ENCODE results near the gene ATF6B. TPM values are rescaled to one million over a fixed set of nuclear protein-coding genes. Genes with fewer than 3 reads are reported as not detected.

The ATF6B gene
- total RNA-seq, 2 donors from 2014 or later: 83.3 to 131 TPM

DNA sequence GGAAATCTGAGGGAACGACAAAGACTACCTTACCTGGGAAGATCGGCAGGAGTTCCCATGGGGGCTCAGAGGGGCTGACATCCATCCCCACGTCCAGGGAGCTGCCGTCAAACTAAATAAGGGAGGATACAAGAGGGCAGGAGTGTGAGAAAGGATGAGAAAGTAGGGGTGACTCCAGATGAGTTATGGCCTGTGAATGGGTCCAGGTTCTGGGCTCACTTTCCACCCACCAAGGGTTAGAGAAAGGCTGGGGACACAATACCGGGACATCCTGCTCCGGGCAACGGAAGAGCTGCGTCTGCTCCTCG, 683 bp downstream of the ATF6B start:
- intact Hi-C loops (cut with DNase I): no loop called here
- Histone ChIP-seq H3K27me3 (no peaks in the 10 kb centered on the region), H3K4me3 (peak overlapping the region; percentile 81), H3K9me3 (no peaks in the 10 kb centered on the region), H3K27ac (peak overlapping the region; percentile 74), H3K36me3 (no peaks in the 10 kb centered on the region), H3K4me1 (peaks cover 21% of the 10 kb centered on the region), H3K9ac (ENCODE audit: low read depth in 2 of 2, low read length in 2 of 2) (peak overlapping the region; percentile 78 to 100)
- DNase-seq: no peak
- TF ChIP-seq, protein P1, sequence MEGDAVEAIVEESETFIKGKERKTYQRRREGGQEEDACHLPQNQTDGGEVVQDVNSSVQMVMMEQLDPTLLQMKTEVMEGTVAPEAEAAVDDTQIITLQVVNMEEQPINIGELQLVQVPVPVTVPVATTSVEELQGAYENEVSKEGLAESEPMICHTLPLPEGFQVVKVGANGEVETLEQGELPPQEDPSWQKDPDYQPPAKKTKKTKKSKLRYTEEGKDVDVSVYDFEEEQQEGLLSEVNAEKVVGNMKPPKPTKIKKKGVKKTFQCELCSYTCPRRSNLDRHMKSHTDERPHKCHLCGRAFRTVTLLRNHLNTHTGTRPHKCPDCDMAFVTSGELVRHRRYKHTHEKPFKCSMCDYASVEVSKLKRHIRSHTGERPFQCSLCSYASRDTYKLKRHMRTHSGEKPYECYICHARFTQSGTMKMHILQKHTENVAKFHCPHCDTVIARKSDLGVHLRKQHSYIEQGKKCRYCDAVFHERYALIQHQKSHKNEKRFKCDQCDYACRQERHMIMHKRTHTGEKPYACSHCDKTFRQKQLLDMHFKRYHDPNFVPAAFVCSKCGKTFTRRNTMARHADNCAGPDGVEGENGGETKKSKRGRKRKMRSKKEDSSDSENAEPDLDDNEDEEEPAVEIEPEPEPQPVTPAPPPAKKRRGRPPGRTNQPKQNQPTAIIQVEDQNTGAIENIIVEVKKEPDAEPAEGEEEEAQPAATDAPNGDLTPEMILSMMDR (IDR thresholded peaks at IDR 0.05): no peak

DNA sequence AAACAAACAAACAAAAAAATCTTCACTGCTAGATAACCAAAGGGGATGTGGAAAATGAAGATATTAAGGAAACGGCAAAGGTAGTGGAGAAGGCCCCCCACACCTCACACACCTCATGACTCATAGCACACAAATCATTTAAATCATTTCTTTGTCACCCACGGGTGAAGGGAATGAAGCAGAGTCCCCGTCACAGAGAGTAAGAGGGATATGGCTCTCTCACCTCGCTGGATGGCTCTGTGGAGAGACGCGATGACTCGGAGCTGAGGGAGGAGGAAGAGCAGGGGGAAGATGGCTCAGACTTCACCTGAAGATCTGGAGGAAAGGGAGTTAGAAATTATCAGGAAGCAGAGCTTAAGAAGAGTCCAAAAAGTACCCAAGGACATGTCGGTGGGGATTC, 1.2 kb downstream of the ATF6B start:
- intact Hi-C loops (cut with DNase I): no loop called here
- H3K9me3 ChIP-seq: no peaks in the 10 kb centered on the region
- peaks cover 3% of the 10 kb centered on the region for H3K36me3 ChIP-seq
- no peaks in the 10 kb centered on the region for H3K27me3 ChIP-seq
- no peak overlapping the region for H3K27ac ChIP-seq
- DNase-seq: no peak
- TF ChIP-seq, protein P1 (IDR thresholded peaks at IDR 0.05): no peak
- peak overlapping the region; percentile 81 for H3K4me3 ChIP-seq
- peaks cover 21% of the 10 kb centered on the region for H3K4me1 ChIP-seq
- peak overlapping the region; percentile 45 to 100 for H3K9ac ChIP-seq (ENCODE audit: low read depth in 2 of 2, low read length in 2 of 2)

DNA sequence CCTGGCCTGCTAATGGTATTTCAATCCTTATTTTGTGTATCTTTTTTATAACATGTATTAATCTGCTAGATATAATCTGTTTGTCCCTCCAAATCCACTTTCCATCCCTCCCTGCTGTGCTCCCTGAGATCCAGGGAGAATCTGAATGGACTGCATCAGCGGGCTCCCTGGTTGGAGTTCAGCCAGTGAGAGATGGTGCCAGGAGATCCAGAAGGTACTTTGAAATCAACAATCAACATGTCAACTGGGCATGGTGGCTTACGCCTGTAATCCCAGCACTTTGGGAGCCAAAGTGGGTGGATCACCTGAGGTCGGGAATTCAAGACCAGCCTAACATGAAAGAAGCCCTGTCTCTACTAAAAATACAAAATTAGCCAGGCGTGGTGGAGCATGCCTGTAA, 4.4 kb downstream of the ATF6B start:
- Histone ChIP-seq H3K4me1 (peaks cover 17% of the 10 kb centered on the region), H3K27ac (no peak overlapping the region), H3K27me3 (no peaks in the 10 kb centered on the region), H3K36me3 (peaks cover 12% of the 10 kb centered on the region), H3K4me3 (no peak overlapping the region), H3K9ac (ENCODE audit: low read depth in 2 of 2, low read length in 2 of 2) (no peak overlapping the region), H3K9me3 (no peaks in the 10 kb centered on the region)
- no peak for DNase-seq
- TF ChIP-seq, protein P1 (IDR thresholded peaks at IDR 0.05): no peak
- intact Hi-C loops (cut with DNase I): no loop called here

DNA sequence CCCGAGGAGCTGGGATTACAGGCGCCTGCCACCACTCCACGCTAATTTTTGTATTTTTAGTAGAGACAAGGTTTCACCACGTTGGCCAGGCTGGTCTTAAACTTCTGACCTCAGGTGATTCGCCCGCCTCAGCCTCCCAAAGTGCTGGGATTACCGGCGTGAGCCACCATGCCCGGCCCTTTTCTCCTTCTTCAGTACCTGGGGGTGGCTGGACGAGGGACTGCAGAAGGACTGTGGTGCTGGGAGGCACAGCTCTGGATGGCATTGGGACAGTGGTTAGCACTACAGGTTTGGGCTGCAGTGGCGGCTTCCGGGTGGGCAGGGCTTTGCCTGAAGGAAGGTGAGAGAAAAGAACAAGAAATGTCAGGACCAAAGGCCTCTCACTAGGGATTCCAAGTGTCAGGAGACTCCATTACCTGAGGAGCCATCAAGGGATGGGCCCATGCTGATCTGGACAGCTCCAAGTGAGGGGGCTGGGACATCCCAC, 7.4 kb downstream of the ATF6B start:
- TF ChIP-seq, protein P1 (IDR thresholded peaks at IDR 0.05): no peak
- peaks cover 12% of the 10 kb centered on the region for H3K36me3 ChIP-seq
- no peak for DNase-seq

DNA sequence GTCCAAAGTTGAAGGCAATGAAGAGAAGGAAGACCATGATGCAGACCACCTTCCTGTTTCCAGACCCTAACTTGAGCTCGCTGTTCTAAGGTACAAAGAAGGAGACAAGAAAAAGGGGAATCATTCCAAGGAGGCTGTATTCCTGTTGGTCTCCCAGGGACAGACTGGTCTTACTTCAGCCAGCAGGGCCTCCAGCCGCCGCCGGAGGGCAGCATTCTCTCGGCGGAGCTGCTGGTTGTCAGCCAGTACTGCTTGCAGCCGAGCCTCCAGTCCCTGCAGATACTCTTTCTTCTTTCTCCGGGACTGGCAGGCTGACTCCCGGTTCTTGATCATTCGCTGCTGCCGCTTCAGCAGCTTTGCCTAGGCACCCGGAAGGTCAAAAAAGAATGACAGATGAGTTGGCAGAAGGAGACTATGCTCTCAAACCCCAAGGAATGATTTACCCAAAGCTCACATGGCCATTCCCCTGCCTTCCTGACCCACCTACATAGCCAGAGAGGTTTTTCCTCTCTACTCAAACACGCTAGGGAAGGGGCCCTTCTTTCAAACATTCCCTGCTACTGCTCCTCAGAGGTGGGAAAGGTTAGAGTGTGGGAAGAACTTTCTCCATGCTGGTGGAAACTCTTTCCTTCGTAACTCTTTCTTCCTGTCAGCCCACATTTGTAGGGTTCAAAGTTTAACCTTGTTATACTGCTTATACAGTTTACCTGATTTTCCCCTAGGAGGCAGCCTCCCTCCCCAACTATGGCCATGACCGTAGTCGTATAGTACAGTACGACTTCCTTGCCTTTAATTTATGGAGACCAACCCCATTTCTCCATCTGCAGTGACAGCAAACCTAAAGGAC, 9.0 kb downstream of the ATF6B start:
- Histone ChIP-seq H3K36me3 (peaks cover 12% of the 10 kb centered on the region), H3K4me1 (peaks cover 4% of the 10 kb centered on the region), H3K27ac (peak overlapping the region; percentile 70), H3K4me3 (no peak overlapping the region), H3K9ac (ENCODE audit: low read depth in 2 of 2, low read length in 2 of 2) (peak overlapping the region in 1 of 2 donors; percentile 66), H3K9me3 (no peaks in the 10 kb centered on the region), H3K27me3 (no peaks in the 10 kb centered on the region)
- TF ChIP-seq, protein P1 (IDR thresholded peaks at IDR 0.05): peak; percentile 86
- intact Hi-C loops (cut with DNase I): loop anchor here (5.0 kb wide), 2 partner anchors 38 to 123 kb away; no protein-coding TSS in a partner anchor
- peak; percentile 88 for DNase-seq

More for the DNA sequence above, 7.4 kb downstream of the ATF6B start:
- Histone ChIP-seq H3K4me1 (peaks cover 4% of the 10 kb centered on the region), H3K27me3 (no peaks in the 10 kb centered on the region), H3K9me3 (no peaks in the 10 kb centered on the region), H3K27ac (no peak overlapping the region), H3K9ac (ENCODE audit: low read depth in 2 of 2, low read length in 2 of 2) (no peak overlapping the region), H3K4me3 (no peak overlapping the region)
- intact Hi-C loops (cut with DNase I): no loop called here

All from colonic mucosa (tissue), 4 donors.